Liver (tissue), 9 donors: Measurements from ENCODE around the gene TULP3. TPM values are rescaled to one million over a fixed set of nuclear protein-coding genes. Genes with fewer than 3 reads are reported as not detected.

Experiments used
- DNase-seq: peaks from one replicate; pipeline ENCODE4 v3.0.0-alpha.2; 2017; ENCODE audit warnings: low spot score
- H3K27ac ChIP-seq, 2 donors: one replicate each; pipeline ENCODE4 v1.7.0; 2013; ENCODE audit warnings: inconsistent platforms in 2 of 2, low read length in 2 of 2, control low read depth in 1 of 2, low read depth in 1 of 2, mild to moderate bottlenecking in 1 of 2
- H3K27me3 ChIP-seq, 4 donors: one replicate each; pipeline versions ENCODE4 v1.6.1 to v1.7.0; 2013; ENCODE audit warnings: low read length in 3 of 4, inconsistent platforms in 1 of 4, mild to moderate bottlenecking in 1 of 4, moderate library complexity in 1 of 4; ENCODE audit not compliant: control insufficient read depth in 4 of 4, insufficient read depth in 4 of 4
- H3K36me3 ChIP-seq, 4 donors: one replicate each; pipeline versions ENCODE4 v1.6.1 to v1.7.0; 2013; ENCODE audit warnings: low read length in 3 of 4, mild to moderate bottlenecking in 3 of 4, low read depth in 1 of 4, moderate library complexity in 1 of 4; ENCODE audit not compliant: control insufficient read depth in 4 of 4, insufficient read depth in 3 of 4
- H3K4me1 ChIP-seq, 4 donors: one replicate each; pipeline versions ENCODE4 v1.6.1 to v1.7.0; 2013; ENCODE audit warnings: low read length in 3 of 4, mild to moderate bottlenecking in 3 of 4, moderate library complexity in 1 of 4; ENCODE audit not compliant: control insufficient read depth in 4 of 4, insufficient read depth in 4 of 4
- H3K4me3 ChIP-seq, 3 donors: one replicate each; pipeline versions ENCODE4 v1.6.1 to v1.7.0; 2013; ENCODE audit warnings: low read length in 3 of 3, control low read depth in 1 of 3, low read depth in 1 of 3, mild to moderate bottlenecking in 1 of 3
- H3K9ac ChIP-seq, 2 donors: one replicate each; pipeline ENCODE4 v1.7.0; 2013; ENCODE audit warnings: low read length in 2 of 2, mild to moderate bottlenecking in 2 of 2, moderate library complexity in 2 of 2, control low read depth in 1 of 2, low read depth in 1 of 2
- H3K9me3 ChIP-seq, 4 donors: one replicate each; pipeline versions ENCODE4 v1.6.1 to v1.7.0; 2013; ENCODE audit warnings: low read length in 3 of 4; ENCODE audit not compliant: control insufficient read depth in 4 of 4
- ATF3 ChIP-seq: IDR thresholded peaks from 2 replicates; pipeline ENCODE4 v1.6.1; 2016; ENCODE audit warnings: antibody characterized with exemption
- CTCF ChIP-seq: fragments of 150-350 bp; IDR thresholded peaks from 2 replicates; pipeline ENCODE4 v1.5.1; 2017; ENCODE audit warnings: improper control_type of control experiment, low read depth, low read length; ENCODE audit not compliant: missing input control
- EGR1 ChIP-seq, 2 donors: IDR thresholded peaks; 2 replicates each; pipeline ENCODE4 v1.6.1; 2016 to 2018; ENCODE audit warnings: antibody characterized with exemption in 2 of 2, low read depth in 2 of 2
- FOXA1 ChIP-seq: IDR thresholded peaks from 2 replicates; pipeline ENCODE4 v1.6.1; 2016; ENCODE audit warnings: antibody characterized with exemption
- FOXA2 ChIP-seq: IDR thresholded peaks from 2 replicates; pipeline ENCODE4 v1.6.1; 2016; ENCODE audit warnings: antibody characterized with exemption
- GABPA ChIP-seq, 2 donors: IDR thresholded peaks in 1 of 2; conservative IDR thresholded peaks in 1 of 2; 2 replicates each; pipeline ENCODE4 v1.6.1; 2016; ENCODE audit warnings: antibody characterized with exemption in 2 of 2, mild to moderate bottlenecking in 1 of 2, moderate library complexity in 1 of 2
- HNF4A ChIP-seq, 2 donors: conservative IDR thresholded peaks; 2 replicates each; pipeline ENCODE4 v1.6.1; 2016; ENCODE audit warnings: antibody characterized with exemption in 2 of 2, mild to moderate bottlenecking in 2 of 2
- HNF4G ChIP-seq: IDR thresholded peaks from 2 replicates; pipeline ENCODE4 v1.6.1; 2016; ENCODE audit warnings: antibody characterized with exemption
- JUND ChIP-seq, 2 donors: IDR thresholded peaks; 2 replicates each; pipeline ENCODE4 v1.6.1; 2016; ENCODE audit warnings: antibody characterized with exemption in 2 of 2
- MAX ChIP-seq: IDR thresholded peaks from 2 replicates; pipeline ENCODE4 v1.6.1; 2016; ENCODE audit warnings: antibody characterized with exemption
- NR2F2 ChIP-seq: IDR thresholded peaks from 2 replicates; pipeline ENCODE4 v1.6.1; 2016; ENCODE audit warnings: antibody characterized with exemption
- RAD21 ChIP-seq, 2 donors: IDR thresholded peaks; 2 replicates each; pipeline ENCODE4 v1.6.1; 2016; ENCODE audit warnings: antibody characterized with exemption in 2 of 2, mild to moderate bottlenecking in 2 of 2
- RXRA ChIP-seq, 2 donors: IDR thresholded peaks; 2 replicates each; pipeline ENCODE4 v1.6.1; 2017 to 2018; ENCODE audit warnings: antibody characterized with exemption in 2 of 2, mild to moderate bottlenecking in 1 of 2
- SP1 ChIP-seq: IDR thresholded peaks from 2 replicates; pipeline ENCODE4 v1.6.1; 2018; ENCODE audit warnings: antibody characterized with exemption, mild to moderate bottlenecking
- TAF1 ChIP-seq: conservative IDR thresholded peaks from 2 replicates; pipeline ENCODE4 v1.6.1; 2016; ENCODE audit warnings: antibody characterized with exemption, mild to moderate bottlenecking
- YY1 ChIP-seq: IDR thresholded peaks from 2 replicates; pipeline ENCODE4 v1.6.1; 2016; ENCODE audit warnings: antibody characterized with exemption, mild to moderate bottlenecking
- ZBTB33 ChIP-seq: IDR thresholded peaks from 2 replicates; pipeline ENCODE4 v1.6.1; 2016; ENCODE audit warnings: antibody characterized with exemption
- WGBS: extraction: QIAGEN DNeasy Blood & Tissue Kit; methylation state at CpG from one replicate; pipeline ENCODE4 v1.1.7; 2013; 5-methylcytosine and 5-hydroxymethylcytosine counted together
- polyA plus RNA-seq, 2 donors: library from polyadenylated mRNA; stranded (reverse) in 1 of 2; unstranded in 1 of 2; fragments of 200-250 nt in 1 of 2; fragments of >200 nt in 1 of 2; fragmentation: Nextera tagmentation in 1 of 2; extraction: Ambion mirVana in 1 of 2; gene quantifications; one replicate each; pipeline versions ENCODE4 v1.2.1 to v1.2.3, GENCODE V29; 2013 to 2015
- total RNA-seq, 2 donors: library from RNA; depleted of rRNA; stranded (reverse); fragments of >200 nt; gene quantifications; one replicate each; pipeline ENCODE4 v1.2.3, GENCODE V29; 2014
- donor health status: healthy.
- donor health status: healthy.
- donor health status: healthy.
- donor health status: healthy.
- donor health status: healthy.

The TULP3 gene
- total and polyA plus RNA-seq, 4 donors: 3.2 to 4.8 (median 3.7) TPM

GRCh38 chr12:2963154-2963759 lies 72.6 kb downstream of the TULP3 start:
- Histone ChIP-seq H3K27ac (peak overlapping the region in 1 of 2 donors; percentile 42), H3K4me3 (no peak overlapping the region), H3K9me3 (no peaks in the 10 kb centered on the region), H3K4me1 (peaks cover 2 to 15% (median 6%) of the 10 kb centered on the region in 4 donors), H3K36me3 (no peaks in the 10 kb centered on the region), H3K27me3 (peaks cover 0 to 6% (median 2%) of the 10 kb centered on the region in 4 donors), H3K9ac (no peak overlapping the region)
- 43% methylated on average over 9 of the region's 9 CpGs for WGBS
- no peak for TF ChIP-seq JUND (IDR thresholded peaks at IDR 0.05)
- TF ChIP-seq FOXA1: no peak
- TF ChIP-seq HNF4A (conservative IDR thresholded peaks at IDR 0.05): peak in 1 of 2 donors; percentile 28
- peak; percentile 40 for DNase-seq

- Histone ChIP-seq H3K4me3 (no peak overlapping the region), H3K9ac (no peak overlapping the region), H3K4me1 (peaks cover 2 to 10% (median 5%) of the 10 kb centered on the region in 4 donors), H3K9me3 (no peaks in the 10 kb centered on the region), H3K36me3 (no peaks in the 10 kb centered on the region), H3K27me3 (peaks cover 0 to 6% (median 0%) of the 10 kb centered on the region in 4 donors), H3K27ac (peak overlapping the region in 1 of 2 donors; percentile 42)
- TF ChIP-seq NR2F2 (peak; percentile 87), YY1 (no peak), TAF1 (no peak), SP1 (peak; percentile 14)
- WGBS: 70% methylated on average over 15 of the region's 15 CpGs
- no peak for DNase-seq
These were observed 73.1 kb downstream of the TULP3 start for GRCh38 chr12:2963760-2964292.

- Histone ChIP-seq H3K36me3 (no peaks in the 10 kb centered on the region), H3K4me1 (no peaks in the 10 kb centered on the region), H3K27ac (no peak overlapping the region), H3K9me3 (no peaks in the 10 kb centered on the region), H3K9ac (no peak overlapping the region), H3K27me3 (peaks cover 0 to 3% (median 0%) of the 10 kb centered on the region in 4 donors), H3K4me3 (no peak overlapping the region)
- DNase-seq: no peak
- TF ChIP-seq HNF4A (conservative IDR thresholded peaks at IDR 0.05) (peak in 1 of 2 donors; percentile 45), RXRA (IDR thresholded peaks at IDR 0.05) (no peak)
- 79% methylated on average over 2 of the region's 2 CpGs for WGBS
These were observed 77.0 kb downstream of the TULP3 start for GRCh38 chr12:2967651-2968050.

- Histone ChIP-seq H3K9me3 (no peaks in the 10 kb centered on the region), H3K36me3 (no peaks in the 10 kb centered on the region), H3K4me1 (no peaks in the 10 kb centered on the region), H3K27ac (no peak overlapping the region), H3K9ac (no peak overlapping the region), H3K27me3 (no peaks in the 10 kb centered on the region), H3K4me3 (no peak overlapping the region)
- DNase-seq: no peak
- 82% methylated on average over 10 of the region's 10 CpGs for WGBS
- no peak for TF ChIP-seq ATF3
- no peak for TF ChIP-seq HNF4G
- TF ChIP-seq RAD21 (IDR thresholded peaks at IDR 0.05): no peak
- TF ChIP-seq HNF4A (conservative IDR thresholded peaks at IDR 0.05): no peak
- no peak for TF ChIP-seq GABPA (IDR thresholded peaks at IDR 0.05 in 1 of 2, conservative IDR thresholded peaks at IDR 0.05 in 1 of 2)
- TF ChIP-seq RXRA (IDR thresholded peaks at IDR 0.05): no peak
- no peak for TF ChIP-seq FOXA2
- no peak for TF ChIP-seq MAX
- no peak for TF ChIP-seq JUND (IDR thresholded peaks at IDR 0.05)
- TF ChIP-seq TAF1: no peak
- no peak for TF ChIP-seq SP1
- no peak for TF ChIP-seq EGR1 (IDR thresholded peaks at IDR 0.05; ENCODE audit: low read depth in 2 of 2)
- no peak for TF ChIP-seq YY1
- no peak for TF ChIP-seq CTCF
- no peak for TF ChIP-seq ZBTB33
- no peak for TF ChIP-seq FOXA1
These were observed 80.1 kb downstream of the TULP3 start for GRCh38 chr12:2970744-2971143.
